Kidney capillary endothelial cell (primary cell): ENCODE data around the gene TRAF2.

Experiments
- DNase-seq: peaks from one replicate; pipeline ENCODE4 v3.0.0-alpha.2; 2018; ENCODE audit warnings: low spot score

TRAF2 gene

GRCh38 chr9:136962163-136962562 lies 75.8 kb downstream of the TRAF2 start:
- DNase-seq, result no peak

- DNase-seq, result no peak
Observed at GRCh38 chr9:136962701-136963248, 76.5 kb downstream of the TRAF2 start.

- no peak for DNase-seq
Observed at GRCh38 chr9:136963341-136963740, 77.0 kb downstream of the TRAF2 start.

DNA sequence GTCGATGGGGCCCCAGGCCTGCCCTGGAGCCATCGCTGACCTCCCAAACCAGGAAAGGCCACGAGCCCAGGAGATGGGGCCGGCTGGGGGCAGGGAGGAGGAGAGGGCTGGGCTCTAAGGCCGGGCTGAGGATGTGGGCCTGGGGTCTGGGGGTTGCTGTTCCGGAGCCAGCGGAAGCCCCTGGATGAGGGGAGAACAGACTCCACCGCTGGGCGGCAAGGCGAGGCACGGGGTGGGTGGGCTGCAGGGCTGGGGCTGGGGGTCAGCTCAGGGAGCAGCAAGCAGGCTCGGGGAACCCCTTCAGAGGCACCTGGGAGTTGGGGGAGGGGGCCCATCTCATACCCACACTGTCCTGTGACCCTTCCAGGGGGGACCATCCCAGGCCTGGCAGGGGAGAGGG lies 77.4 kb downstream of the TRAF2 start:
- no peak for DNase-seq

DNA sequence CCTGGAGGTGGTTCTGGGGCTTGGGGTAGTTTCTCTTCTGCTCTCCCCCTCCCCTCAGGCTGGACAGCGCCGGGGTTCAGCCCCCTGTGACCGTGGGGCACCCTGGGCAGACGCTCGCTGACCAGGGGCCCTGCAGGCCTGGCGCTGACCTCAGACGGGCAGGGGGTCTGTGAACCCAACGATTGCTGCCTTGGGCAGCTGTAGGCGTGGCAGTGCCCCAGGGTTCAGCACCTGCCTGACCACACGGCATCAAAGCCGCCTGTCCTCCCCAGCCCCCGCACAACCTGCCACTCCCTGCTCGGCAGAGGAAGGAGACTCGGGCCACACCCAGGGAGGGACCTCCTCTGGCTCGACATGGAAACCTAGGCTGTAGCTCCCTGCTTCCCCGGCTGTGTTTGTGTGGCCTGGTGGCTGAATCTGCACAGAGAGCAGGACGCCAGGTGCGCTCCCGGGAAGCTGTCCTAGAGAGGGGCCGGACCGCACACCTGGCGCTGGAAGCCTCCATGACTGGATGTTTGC lies 77.9 kb downstream of the TRAF2 start:
- DNase-seq, result no peak

DNA sequence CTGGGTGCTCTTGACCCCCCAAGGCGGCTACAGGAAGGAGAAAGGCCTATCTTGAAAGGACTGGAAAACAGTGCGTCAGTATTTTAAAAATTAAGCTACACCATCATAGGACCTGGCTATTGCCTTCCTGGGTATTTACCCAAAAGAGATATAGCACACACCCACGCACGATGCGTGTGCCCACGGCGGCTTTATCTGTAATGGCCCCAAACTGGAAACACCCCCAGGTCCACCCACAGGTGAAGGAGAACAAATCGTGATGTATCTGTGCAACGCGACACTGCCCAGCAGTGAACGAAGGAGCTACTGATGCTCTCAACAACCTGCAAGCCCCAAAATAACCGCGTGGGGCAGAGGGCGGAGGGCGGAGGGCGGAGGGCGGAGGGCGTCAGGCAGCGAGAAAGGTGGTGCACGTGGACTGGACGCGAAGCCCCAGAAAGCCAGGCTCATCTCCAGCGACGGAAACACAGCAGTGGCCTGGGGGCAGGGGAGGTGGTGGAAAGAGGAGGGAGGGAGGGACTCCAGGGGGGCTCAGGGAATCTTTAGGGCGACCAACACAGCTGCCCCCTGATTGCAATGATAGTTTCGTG lies 78.6 kb downstream of the TRAF2 start:
- DNase-seq, result no peak

DNA sequence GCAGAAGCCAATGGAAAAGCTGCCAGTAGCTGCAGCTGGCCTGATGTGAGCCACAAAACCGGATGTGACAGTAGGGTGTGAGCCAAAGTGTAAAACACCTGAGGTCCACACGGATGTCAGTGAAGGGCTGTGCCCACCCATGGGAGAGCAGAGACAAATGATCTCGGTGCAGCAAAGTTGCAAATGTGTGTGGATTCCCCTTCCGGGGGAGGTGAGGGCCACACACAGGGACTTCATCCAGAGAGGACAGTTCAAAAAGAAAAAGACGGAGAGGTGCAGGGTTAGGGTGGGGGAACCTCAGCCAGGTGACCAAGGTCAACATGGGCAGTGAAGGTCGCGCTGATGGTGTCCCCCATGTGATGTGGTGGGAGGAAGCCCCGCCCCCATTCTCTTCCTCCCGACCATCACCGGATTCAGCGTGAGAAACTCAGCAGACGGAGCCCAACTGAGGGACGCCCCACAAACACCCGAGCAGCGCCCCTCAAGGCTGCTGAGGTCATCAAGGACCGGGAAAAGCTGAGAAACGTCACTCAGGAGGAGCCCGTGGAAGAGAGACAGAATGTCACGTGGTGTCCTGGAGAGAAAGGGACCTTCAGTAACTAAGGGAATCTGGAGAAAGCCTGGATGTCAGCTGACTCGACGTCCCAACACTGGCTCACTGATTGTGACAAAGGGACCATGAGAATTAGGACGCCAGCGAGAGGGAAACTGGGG lies 79.6 kb downstream of the TRAF2 start:
- no peak for DNase-seq

GRCh38 chr9:136968333-136969127 lies 82.2 kb downstream of the TRAF2 start:
- DNase-seq, result no peak

DNA sequence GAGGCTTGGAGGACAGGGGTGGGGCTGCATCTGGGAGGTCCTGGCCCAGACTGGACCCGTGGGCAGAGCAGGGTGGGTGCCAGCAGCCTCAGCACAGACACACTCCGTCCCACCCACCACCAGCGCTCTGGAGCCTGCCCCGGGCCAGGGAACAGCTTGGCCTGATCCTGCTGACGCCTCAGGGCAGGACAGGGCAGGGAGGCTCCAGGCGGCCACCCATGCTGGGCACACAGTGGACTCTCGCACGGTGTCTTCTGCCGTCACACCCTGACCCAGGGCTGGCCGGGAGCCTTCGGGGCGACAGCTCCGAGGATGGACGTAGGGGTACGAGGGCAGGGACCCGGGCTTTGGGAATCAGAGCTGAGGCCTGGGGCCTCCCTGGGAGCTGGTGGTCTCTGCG lies 82.8 kb downstream of the TRAF2 start:
- no peak for DNase-seq

DNA sequence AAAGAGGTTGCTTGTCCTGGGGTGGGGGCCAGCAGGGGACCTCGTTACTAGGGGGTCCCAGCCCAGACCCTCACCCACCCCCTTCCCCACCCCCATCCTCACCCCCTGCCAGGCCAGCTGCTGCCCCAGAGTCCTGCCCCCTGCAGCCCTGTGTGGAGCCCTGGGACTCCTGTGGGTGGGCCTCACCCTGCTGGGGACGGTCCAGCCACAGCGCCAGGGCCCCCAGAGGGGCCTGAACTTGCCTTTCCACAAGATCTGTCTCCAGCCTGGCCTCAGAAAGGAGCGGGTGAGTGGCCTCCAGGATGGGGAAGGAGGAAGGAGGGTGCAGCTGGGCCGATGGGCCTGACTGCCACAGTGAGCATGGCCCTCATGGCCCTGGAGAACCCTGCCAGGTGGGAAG lies 83.5 kb downstream of the TRAF2 start:
- DNase-seq, result no peak

DNA sequence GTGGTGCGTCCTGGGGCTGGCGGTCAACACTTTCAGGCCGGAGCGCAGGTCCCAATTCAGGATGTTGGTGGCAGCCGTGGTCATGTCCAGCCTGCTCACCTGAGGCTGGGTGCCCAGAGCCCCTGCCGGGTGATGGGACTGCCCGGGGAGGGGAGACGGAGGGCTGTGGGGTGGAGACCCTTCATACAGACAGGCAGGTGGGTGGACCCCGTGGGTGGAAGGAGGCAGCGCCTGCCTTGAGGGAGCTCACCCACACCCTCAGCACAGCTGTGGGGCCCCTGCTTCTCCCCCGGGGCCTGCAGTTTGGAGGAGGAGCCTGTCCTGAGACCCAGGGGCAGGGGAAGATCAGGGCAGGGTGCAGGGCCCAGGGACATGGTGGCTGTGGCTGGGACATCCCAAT lies 84.0 kb downstream of the TRAF2 start:
- no peak for DNase-seq

DNA sequence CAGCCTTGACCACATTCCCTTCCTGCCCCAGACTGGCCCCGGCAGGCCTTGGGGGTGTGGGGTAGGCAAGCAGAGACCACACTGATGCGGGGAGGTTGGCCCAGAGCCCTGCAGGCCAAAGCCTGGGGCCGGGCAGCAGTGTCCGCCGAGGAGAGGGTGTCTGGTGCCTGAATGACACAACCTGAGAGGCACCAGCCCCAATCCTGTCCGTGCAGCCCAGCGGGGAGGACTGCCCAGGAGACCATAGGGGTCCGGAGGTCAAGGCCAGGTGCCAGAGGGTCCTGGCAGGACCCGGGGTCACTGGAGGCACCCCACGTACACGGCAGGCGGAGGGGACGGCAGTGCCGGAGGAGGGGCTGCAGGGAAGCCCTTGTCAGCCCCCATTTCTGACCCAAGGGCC lies 85.4 kb downstream of the TRAF2 start:
- no peak for DNase-seq

GRCh38 chr9:136972335-136972734 lies 86.0 kb downstream of the TRAF2 start:
- DNase-seq, result no peak

- DNase-seq, result no peak
Observed at GRCh38 chr9:136972743-136973142, 86.4 kb downstream of the TRAF2 start.

GRCh38 chr9:136973618-136974617 lies 87.6 kb downstream of the TRAF2 start:
- DNase-seq, result no peak

DNA sequence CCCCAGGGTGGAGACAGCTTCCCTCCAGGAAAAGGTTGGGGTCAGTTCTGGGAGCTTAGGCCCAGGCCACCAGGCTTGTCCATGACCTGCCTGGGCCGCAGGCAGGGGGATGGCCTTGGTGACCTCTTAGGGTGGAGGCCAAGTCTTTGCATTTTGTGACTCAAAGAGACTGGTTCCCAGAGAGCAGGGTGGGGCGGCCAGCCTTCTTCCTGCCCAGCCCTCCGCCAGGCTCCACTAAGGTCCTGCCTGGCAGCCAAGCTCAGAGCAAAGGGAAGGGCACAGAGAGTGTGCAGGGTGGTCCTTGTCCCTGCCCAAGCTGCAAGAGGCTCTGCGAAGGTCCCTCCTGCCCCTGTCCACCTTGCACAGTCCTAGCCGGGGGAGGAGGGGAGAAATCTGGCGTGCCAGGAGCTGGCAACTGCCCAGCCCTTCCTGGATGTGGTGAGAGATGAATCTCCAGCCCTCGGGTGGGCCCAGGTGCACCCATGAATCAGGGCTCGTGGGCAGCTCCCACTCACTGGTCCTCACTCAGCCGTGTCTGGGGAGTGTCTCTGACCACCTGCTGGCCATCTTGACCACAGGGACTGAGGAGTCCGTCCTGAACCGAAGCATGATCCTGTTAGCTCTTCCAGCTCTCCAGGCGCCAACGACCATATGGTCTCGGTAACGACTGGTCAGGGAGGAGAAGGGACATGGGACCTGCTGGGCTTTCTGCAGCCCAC lies 88.7 kb downstream of the TRAF2 start:
- DNase-seq, result no peak

DNA sequence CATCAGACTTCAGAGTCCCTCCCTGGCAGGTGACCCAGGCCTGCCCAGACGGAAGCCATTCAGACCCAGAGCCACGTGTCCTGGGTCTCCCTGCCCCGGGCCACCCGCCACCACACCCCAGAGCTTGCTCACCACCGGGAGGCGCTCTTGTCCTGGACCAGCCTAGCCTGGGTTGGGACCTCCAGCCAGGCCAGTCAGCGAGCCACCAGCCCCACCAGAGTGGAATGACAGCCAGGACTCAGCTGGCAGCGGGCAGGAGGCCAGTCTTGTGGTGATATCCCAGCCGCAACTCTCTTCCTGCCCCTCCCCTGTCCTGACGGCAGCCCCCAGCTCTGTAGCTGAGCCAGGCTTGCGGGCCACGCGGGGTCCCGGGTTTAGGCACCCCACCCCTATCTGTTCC lies 89.3 kb downstream of the TRAF2 start:
- DNase-seq, result no peak
